Hepatocyte (in vitro differentiated cells): Measurements from ENCODE around the gene CCNQ. TPM values are rescaled to one million over a fixed set of nuclear protein-coding genes. Genes with fewer than 3 reads are reported as not detected.

Source experiments
- DNase-seq: peaks from one replicate; pipeline ENCODE4 v3.0.0-alpha.2; 2016; ENCODE audit warnings: low spot score
- H2AFZ ChIP-seq: fragments of 200-600 bp; sonication (generic); 2 replicates; pipeline ENCODE4 v1.6.0; 2016; ENCODE audit warnings: antibody characterized with exemption, mild to moderate bottlenecking
- H3K27ac ChIP-seq: fragments of 200-600 bp; sonication (generic); 2 replicates; pipeline ENCODE4 v1.5.1; 2016; ENCODE audit warnings: mild to moderate bottlenecking
- H3K27me3 ChIP-seq: fragments of 200-600 bp; sonication (generic); 2 replicates; pipeline ENCODE4 v1.6.1; 2016
- H3K36me3 ChIP-seq: fragments of 200-600 bp; sonication (generic); replicated peaks from 2 replicates; pipeline ENCODE4 v1.5.1; 2016; ENCODE audit warnings: low read depth; ENCODE audit not compliant: insufficient read depth
- H3K4me1 ChIP-seq: fragments of 200-600 bp; sonication (generic); 2 replicates; pipeline ENCODE4 v1.5.1; 2016; ENCODE audit warnings: mild to moderate bottlenecking, moderate library complexity; ENCODE audit not compliant: insufficient read depth
- H3K4me2 ChIP-seq: fragments of 200-600 bp; sonication (generic); 2 replicates; pipeline ENCODE4 v1.6.0; 2016
- H3K4me3 ChIP-seq: fragments of 200-600 bp; sonication (generic); 2 replicates; pipeline ENCODE4 v1.5.1; 2016; ENCODE audit warnings: mild to moderate bottlenecking
- H3K79me2 ChIP-seq: fragments of 200-600 bp; sonication (generic); 2 replicates; pipeline ENCODE4 v1.6.0; 2017; ENCODE audit warnings: mild to moderate bottlenecking
- H3K9me2 ChIP-seq: fragments of 200-600 bp; sonication (generic); replicated peaks from 2 replicates; pipeline ENCODE4 v1.6.0; 2017; ENCODE audit warnings: mild to moderate bottlenecking; ENCODE audit not compliant: insufficient read depth
- H3K9me3 ChIP-seq: fragments of 200-600 bp; sonication (generic); 2 replicates; pipeline ENCODE4 v1.5.1; 2016; ENCODE audit warnings: low read depth, mild to moderate bottlenecking
- H4K20me1 ChIP-seq: fragments of 200-600 bp; sonication (generic); 2 replicates; pipeline ENCODE4 v1.6.0; 2016; ENCODE audit warnings: mild to moderate bottlenecking; ENCODE audit not compliant: insufficient read depth, poor library complexity, severe bottlenecking
- EZH2 ChIP-seq: fragments of 200-600 bp; sonication (generic); IDR thresholded peaks from 2 replicates; pipeline ENCODE4 v1.6.1; 2016; ENCODE audit warnings: antibody characterized with exemption, mild to moderate bottlenecking, borderline replicate concordance
- EZH2phosphoT487 ChIP-seq: fragments of 200-600 bp; sonication (generic); IDR thresholded peaks from one replicate; pipeline ENCODE4 v1.6.1; 2018; ENCODE audit warnings: antibody characterized with exemption, mild to moderate bottlenecking, low read depth, moderate library complexity; ENCODE audit not compliant: unreplicated experiment, severe bottlenecking
- WGBS: methylation state at CpG from one replicate; pipeline ENCODE4 v1.1.6; 2016; ENCODE audit warnings: low lambda C conversion rate; ENCODE audit errors: missing lambda C conversion rate; 5-methylcytosine and 5-hydroxymethylcytosine counted together
- polyA plus RNA-seq: library from polyadenylated mRNA; unstranded; fragments of >200 nt; fragmentation: Nextera tagmentation; extraction: Ambion mirVana; gene quantifications from 2 replicates; pipeline ENCODE4 v1.2.1, GENCODE V29; 2016
- total RNA-seq: library from RNA; depleted of rRNA; stranded (reverse); fragments of >200 nt; gene quantifications from 2 replicates; pipeline ENCODE4 v1.2.3, GENCODE V29; 2014
- TF ChIP-seq, protein P1 (sequence below): fragments of 200-600 bp; sonication (generic); IDR thresholded peaks from 2 replicates; pipeline ENCODE4 v1.5.1; 2016; ENCODE audit warnings: antibody characterized with exemption, mild to moderate bottlenecking; ENCODE audit not compliant: poor library complexity

Gene CCNQ
- total and polyA plus RNA-seq, 2 experiments from 2014 or later, result 26.7 to 28.3 TPM

- TF ChIP-seq, protein P1, sequence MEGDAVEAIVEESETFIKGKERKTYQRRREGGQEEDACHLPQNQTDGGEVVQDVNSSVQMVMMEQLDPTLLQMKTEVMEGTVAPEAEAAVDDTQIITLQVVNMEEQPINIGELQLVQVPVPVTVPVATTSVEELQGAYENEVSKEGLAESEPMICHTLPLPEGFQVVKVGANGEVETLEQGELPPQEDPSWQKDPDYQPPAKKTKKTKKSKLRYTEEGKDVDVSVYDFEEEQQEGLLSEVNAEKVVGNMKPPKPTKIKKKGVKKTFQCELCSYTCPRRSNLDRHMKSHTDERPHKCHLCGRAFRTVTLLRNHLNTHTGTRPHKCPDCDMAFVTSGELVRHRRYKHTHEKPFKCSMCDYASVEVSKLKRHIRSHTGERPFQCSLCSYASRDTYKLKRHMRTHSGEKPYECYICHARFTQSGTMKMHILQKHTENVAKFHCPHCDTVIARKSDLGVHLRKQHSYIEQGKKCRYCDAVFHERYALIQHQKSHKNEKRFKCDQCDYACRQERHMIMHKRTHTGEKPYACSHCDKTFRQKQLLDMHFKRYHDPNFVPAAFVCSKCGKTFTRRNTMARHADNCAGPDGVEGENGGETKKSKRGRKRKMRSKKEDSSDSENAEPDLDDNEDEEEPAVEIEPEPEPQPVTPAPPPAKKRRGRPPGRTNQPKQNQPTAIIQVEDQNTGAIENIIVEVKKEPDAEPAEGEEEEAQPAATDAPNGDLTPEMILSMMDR, result no peak
- no peak for TF ChIP-seq EZH2
- no peaks in the 10 kb centered on the region for H3K9me2 ChIP-seq
- peaks cover 3% of the 10 kb centered on the region for H3K9me3 ChIP-seq
- H3K27ac ChIP-seq, result no peak overlapping the region
- WGBS, result 82% methylated on average over 30 of the region's 35 CpGs
- no peaks in the 10 kb centered on the region for H4K20me1 ChIP-seq
- H2AFZ ChIP-seq, result no peak overlapping the region
- DNase-seq, result no peak
- H3K4me2 ChIP-seq, result no peak overlapping the region
- H3K4me1 ChIP-seq, result peaks cover 5% of the 10 kb centered on the region
- H3K36me3 ChIP-seq, result no peaks in the 10 kb centered on the region
- H3K27me3 ChIP-seq, result no peaks in the 10 kb centered on the region
- H3K4me3 ChIP-seq, result no peak overlapping the region
- H3K79me2 ChIP-seq, result no peaks in the 10 kb centered on the region
Measured at GRCh38 chrX:153626863-153627674, 28.1 kb upstream of the CCNQ start.

- Histone ChIP-seq H3K27me3 (no peaks in the 10 kb centered on the region), H3K36me3 (no peaks in the 10 kb centered on the region), H3K27ac (no peak overlapping the region), H3K4me2 (no peak overlapping the region), H3K79me2 (no peaks in the 10 kb centered on the region), H2AFZ (no peak overlapping the region), H3K9me3 (peaks cover under 1% of the 10 kb centered on the region), H4K20me1 (no peaks in the 10 kb centered on the region), H3K9me2 (no peaks in the 10 kb centered on the region), H3K4me3 (no peak overlapping the region), H3K4me1 (peaks cover 5% of the 10 kb centered on the region)
- TF ChIP-seq EZH2 (no peak), EZH2phosphoT487 (no peak)
- TF ChIP-seq, protein P1, result no peak
- no peak for DNase-seq
- WGBS, result 83% methylated on average over 16 of the region's 16 CpGs
Measured at GRCh38 chrX:153626025-153626633, 27.2 kb upstream of the CCNQ start.

GRCh38 chrX:153625271-153626024 is 26.5 kb upstream of the CCNQ start:
- Histone ChIP-seq H4K20me1 (no peaks in the 10 kb centered on the region), H3K79me2 (no peaks in the 10 kb centered on the region), H3K4me1 (peaks cover 5% of the 10 kb centered on the region), H3K27ac (no peak overlapping the region), H2AFZ (no peak overlapping the region), H3K36me3 (no peaks in the 10 kb centered on the region), H3K4me3 (no peak overlapping the region), H3K9me3 (no peaks in the 10 kb centered on the region), H3K27me3 (no peaks in the 10 kb centered on the region), H3K9me2 (no peaks in the 10 kb centered on the region), H3K4me2 (no peak overlapping the region)
- 90% methylated on average over 16 of the region's 21 CpGs for WGBS
- no peak for DNase-seq
- TF ChIP-seq EZH2phosphoT487, result no peak
- no peak for TF ChIP-seq EZH2
- TF ChIP-seq, protein P1, result no peak
